Endometrial microvascular endothelial cells (primary cell): ENCODE measurements around the gene ZNF516. TPM values are rescaled to one million over a fixed set of nuclear protein-coding genes. Genes with fewer than 3 reads are reported as not detected.

Experiments used
- in situ Hi-C: cut with HindIII; loops from 2 replicates; pipeline ENCODE4 v1.10.0; 2017; ENCODE audit warnings: low sequenced_read_pairs, low pct_unique_long_range_greater_than_20kb; ENCODE audit errors: inconsistent ontology term
- total RNA-seq: library from RNA; depleted of rRNA; stranded (reverse); fragments of >200 nt; gene quantifications from one replicate; pipeline ENCODE4 v1.2.3, GENCODE V29; 2015; ENCODE audit errors: inconsistent ontology term

ZNF516 gene
- total RNA-seq, 1 donor from 2014 or later: 4.4 TPM

- in situ Hi-C loops: no loop called here
Measured at GRCh38 chr18:76432970-76433767, 61.9 kb downstream of the ZNF516 start.

DNA sequence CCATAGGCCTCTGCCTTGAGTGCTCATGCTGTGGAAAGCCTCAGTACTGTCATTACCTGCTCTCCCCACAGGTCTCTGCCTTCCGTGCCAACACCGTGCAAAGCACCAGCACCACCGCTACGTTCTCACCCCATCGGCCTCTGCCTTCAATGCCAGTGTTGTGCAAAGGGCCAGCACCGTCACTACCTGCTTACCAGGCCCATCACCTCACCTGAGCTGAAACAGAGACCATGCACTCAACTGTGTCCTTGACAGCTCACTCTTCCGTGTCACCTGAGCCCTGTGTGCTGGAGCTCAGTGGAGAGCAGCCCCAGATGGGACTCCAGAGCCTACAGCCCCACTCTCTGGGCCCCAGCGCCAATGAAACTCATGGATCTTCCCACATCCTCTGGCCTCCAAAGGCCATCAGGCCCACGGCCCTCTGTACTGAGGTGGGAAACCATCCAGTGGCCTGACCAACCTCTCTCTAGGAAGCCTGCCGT is 62.7 kb downstream of the ZNF516 start:
- in situ Hi-C loops: no loop called here

DNA sequence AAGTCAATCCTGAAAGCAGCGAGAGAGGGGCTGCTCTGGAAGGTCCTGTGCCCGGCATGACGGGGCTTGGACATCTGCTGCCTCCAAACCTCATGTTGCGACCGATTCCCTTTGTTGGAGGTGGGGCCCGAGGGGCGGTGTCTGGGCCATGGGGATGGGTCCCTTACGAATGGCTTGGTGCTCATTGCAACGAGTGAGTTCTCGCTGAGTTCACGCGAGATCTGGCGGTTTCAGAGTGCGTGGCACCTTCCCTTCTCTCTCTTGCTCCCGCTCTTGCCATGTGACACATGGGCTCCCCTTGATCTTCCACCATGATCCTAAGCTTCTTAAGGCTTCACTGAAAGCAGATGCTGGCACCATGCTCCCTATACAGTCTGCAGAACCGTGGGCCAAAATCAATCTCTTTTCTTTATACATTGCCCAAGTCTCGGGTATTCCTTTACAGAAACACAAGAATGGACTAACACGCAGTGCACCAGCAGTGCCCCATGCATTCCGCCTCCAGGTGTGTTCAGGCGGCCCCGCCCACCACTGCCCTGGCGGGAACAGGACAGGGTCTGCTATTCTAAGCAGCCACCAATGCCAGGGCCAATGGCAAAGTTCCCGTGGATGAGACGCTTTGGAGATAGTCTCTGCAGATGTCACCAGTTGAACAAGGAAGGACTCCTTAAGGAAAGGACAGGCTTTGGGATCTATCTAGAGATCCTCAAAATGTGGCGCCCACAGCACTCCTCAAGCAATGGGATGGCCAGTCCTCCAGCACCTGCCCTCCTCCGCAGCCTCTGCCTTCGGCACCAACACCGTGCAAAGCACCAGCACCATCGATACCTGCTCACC is 63.4 kb downstream of the ZNF516 start:
- in situ Hi-C loops: no loop called here

- in situ Hi-C loops: no loop called here
Measured at GRCh38 chr18:76430636-76431035, 64.4 kb downstream of the ZNF516 start.

DNA sequence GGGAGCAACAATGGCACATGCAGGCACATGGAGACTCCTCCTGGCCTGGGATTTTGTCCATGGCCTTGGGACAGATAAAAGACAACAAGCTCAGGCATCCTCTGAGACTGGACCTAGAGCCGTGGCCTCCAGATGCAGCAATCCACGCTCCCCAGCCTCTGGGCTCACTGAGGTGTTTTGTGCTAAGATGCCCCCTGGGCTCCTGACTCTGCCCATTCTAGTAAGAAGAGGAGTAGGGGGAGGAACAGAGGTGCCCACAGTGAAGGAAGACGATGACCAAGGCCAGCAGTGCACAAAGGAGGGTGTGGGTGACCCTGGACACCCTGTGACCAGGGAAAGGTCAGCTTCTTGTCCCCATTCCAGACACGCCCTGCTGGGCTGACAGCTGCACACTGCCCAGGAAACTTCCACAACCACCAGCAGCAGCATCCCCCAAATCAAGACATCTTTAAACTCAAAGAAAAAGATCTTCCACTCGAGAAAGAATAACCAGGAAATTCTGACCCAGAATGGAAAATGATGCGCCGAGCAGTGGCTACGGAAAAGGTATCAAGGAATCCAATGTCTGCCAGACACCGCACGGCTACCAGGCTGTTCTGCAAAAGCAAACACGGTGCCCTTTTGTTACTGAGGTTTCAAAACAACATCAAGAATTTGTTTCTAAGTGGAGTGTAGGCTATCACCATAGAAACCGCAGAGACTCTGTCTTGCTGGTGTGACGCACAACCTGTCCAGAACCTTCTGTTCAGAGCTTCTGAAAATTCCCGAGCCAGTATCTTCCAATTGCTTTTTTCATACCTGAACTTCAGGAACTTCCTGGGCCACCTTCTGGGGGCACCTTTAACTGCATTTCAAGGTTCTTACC is 65.5 kb downstream of the ZNF516 start:
- in situ Hi-C loops: no loop called here

DNA sequence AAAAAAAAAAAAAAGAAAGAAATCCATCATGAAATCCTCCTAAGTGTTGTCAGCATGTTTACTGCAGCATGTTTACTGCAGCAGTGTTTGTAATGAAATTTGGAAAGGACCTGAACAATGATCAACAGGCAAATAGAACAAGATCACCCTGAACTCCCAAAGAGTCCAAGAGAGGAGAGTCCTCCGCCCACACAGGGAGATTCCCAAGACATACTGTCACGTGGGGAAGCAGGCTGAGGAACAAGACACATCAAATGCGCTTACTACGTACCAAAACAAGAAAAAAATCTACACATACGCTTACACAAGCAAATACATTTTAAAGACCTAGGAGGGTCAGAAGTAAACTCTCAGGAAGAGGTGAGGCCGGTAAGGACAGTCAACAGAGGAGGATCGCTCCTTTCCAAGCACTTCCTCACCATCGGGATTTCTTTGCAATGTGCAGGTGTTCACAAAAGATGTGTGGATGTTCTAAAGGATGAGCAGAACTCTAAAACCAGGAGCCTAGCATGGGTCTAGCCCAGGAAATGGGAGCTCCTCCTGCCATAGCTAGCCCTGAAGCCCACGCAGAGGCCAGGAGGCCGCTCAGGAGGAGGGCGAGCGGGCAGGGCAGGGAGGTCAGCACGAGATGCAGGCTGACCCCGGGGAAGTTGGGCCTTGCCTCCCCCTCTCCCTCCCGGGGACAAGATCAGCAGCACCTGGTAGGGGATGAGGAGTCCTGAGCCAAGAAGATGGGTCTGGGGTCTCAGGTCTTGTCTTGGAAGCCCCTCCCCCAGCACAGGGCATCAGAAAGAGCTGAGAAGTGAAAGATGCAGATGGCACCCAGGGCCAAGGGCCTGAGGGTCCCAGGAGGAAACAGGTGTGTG is 66.4 kb downstream of the ZNF516 start:
- in situ Hi-C loops: no loop called here

DNA sequence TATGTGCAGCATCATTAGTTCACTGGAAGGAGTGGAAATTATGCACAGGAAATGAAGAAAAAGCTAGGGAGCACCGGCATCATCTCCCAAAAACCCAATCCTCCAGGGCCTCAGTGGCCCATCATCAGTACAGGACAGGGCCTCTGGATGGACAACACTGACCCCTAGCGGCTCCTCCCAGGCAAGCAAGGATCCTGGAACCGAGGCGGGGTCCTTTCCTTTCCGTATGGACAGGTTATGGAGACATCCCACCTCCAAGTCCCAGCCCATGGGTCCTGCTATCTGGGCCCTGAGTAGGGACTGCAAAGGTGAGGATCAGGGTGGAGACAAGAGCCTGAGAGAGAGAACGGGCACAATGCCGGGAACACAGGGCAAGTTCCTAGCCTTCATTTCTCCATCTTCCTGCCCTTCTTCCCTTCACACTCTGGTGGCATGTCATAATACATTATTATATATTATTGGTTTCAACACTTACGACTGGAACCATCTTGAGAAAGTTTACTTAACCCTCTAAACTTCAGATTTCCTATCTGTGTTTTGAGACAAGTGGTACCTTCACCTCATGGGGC is 68.2 kb downstream of the ZNF516 start:
- in situ Hi-C loops: no loop called here

- in situ Hi-C loops: no loop called here
Measured at GRCh38 chr18:76425146-76426131, 69.6 kb downstream of the ZNF516 start.

DNA sequence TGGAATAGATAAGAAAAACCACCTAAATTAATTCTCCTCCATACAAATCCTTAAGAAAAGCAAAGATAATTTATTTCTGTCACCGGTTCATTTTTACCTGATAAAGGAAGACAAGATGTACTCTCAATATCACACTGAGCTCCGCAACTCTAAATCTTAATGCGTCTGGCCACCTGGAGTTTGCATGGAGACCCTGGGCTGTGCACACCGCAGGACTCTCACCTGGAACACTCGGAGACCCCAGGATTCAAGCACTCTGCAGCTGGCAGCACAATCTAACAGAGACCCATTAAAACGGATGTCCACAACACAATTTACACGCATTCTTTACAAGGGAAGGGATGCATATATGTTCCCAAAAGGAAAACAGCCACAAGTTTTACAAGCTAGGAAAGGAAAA is 72.2 kb downstream of the ZNF516 start:
- in situ Hi-C loops: no loop called here

- in situ Hi-C loops: no loop called here
Measured at GRCh38 chr18:76422121-76422520, 72.9 kb downstream of the ZNF516 start.

DNA sequence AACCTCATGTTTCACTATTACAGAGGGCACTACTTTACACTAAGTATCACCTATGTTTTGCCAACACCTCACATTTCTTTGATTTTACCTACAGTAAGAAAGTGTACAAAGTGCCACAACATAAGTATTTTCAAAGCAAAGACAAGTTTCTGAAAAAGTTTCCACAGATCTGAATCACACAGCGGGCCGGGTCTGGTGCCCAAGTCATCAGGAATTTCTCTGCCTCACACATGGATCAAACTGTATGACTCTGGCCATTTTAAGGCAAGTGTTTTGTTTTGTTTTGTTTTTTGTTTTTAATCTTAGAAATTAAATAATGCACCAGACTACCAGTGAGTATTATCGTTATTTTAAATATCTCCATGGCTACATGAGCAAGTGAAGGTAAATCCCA is 73.4 kb downstream of the ZNF516 start:
- in situ Hi-C loops: no loop called here

DNA sequence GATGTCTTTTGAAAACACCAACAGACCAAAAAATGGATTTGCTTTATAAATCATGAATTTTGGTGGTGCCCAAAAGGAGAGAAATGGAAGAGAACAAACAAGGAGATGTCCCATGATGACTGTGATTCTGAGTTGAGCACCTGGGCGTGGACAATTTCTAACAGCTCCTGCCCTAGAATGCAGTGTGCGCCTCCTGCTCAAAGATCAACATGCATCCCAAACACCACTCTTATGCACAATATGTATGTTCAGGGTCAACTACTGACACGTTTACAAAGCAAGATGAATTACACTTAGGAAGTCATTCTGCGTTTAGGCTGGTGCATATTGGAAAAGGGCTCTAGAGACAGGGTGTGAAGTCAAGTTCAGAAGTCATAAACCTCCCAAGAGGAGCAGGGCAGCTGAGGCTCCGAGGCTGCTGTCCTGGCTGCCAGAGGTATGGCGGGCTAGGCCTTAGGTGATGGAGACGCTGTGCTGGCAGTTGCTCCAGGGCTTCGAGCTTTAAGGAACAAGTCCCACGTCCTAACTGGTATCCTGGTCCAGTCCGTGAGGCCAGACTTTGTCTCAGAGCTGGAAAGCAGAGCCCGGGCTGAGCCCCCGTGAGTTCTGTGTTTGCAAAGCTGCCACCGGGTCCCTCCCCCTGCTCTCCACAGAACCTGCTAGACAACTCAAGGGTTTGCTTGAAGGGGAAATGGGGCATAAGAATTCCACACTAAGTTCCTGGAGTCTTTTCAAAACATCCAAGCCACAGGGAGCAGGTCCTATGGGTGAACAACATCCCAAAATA is 74.0 kb downstream of the ZNF516 start:
- in situ Hi-C loops: no loop called here

- in situ Hi-C loops: no loop called here
Measured at GRCh38 chr18:76419811-76420210, 75.2 kb downstream of the ZNF516 start.

DNA sequence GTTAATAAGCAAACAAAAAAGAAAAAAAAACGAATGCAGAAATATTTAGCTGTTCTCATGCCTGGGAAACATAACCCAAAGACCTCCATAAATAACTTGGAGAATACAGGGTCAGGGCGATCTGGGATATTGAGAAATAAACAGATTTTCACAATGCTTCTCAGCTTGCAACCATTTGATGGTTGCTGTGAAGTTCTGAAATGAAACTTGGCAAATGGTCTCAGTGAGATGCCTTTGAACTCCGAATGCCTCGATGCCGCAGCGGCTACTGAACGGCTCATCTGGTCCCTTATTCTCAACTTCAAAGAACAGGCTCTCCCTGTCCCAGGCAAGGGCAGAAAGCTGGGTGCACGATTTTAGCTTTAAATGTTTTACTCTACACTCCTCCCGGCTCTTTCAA is 78.1 kb downstream of the ZNF516 start:
- in situ Hi-C loops: no loop called here

GRCh38 chr18:76414936-76415621 is 80.0 kb downstream of the ZNF516 start:
- in situ Hi-C loops: no loop called here
